H1 (cell line): ENCODE data around the gene SRRM5. TPM values are rescaled to one million over a fixed set of nuclear protein-coding genes. Genes with fewer than 3 reads are reported as not detected.

Source experiments
- CEBPB ChIP-seq: IDR thresholded peaks from 2 replicates; pipeline ENCODE4 v1.6.1; 2012; ENCODE audit warnings: low read depth, low read length
- polyA plus RNA-seq, 7 experiments: library from polyadenylated mRNA; depleted of rRNA in 3 of 7; stranded (reverse) in 5 of 7; unstranded in 2 of 7; fragments of >200 nt in 5 of 7; fragments of 200-250 nt in 2 of 7; gene quantifications; 1 replicate in 5 of 7; 2 replicates in 1 of 7; 4 replicates in 1 of 7; pipeline versions ENCODE4 v1.2.1 to v1.2.3, GENCODE V29; 2011 to 2013; ENCODE audit warnings: missing spikeins in 2 of 7, mixed read lengths in 2 of 7
- total RNA-seq: library from RNA; stranded (reverse); fragmentation: NEBNext Ultra II Directional; extraction: Animal tissue kit (Norgen Biotek cat#: 25700); gene quantifications from 2 replicates; pipeline ENCODE4 v1.2.1, GENCODE V29; 2021
- TF ChIP-seq, protein P1 (sequence below): fragments of 300-600 bp; sonication (generic); IDR thresholded peaks from 2 replicates; pipeline ENCODE4 v1.7.1; 2012; ENCODE audit warnings: low read length, moderate library complexity, mild to moderate bottlenecking, inconsistent platforms; ENCODE audit not compliant: insufficient replicate concordance

The SRRM5 gene
- total and polyA plus RNA-seq, 2 of the 8 experiments (the other 6 are each of a cell fraction or from before 2014, with no cell fraction given) = 0.06 to 0.11 TPM

GRCh38 chr19:43575955-43576878, 35.7 kb upstream of the SRRM5 start (continued):
- TF ChIP-seq, protein P1, sequence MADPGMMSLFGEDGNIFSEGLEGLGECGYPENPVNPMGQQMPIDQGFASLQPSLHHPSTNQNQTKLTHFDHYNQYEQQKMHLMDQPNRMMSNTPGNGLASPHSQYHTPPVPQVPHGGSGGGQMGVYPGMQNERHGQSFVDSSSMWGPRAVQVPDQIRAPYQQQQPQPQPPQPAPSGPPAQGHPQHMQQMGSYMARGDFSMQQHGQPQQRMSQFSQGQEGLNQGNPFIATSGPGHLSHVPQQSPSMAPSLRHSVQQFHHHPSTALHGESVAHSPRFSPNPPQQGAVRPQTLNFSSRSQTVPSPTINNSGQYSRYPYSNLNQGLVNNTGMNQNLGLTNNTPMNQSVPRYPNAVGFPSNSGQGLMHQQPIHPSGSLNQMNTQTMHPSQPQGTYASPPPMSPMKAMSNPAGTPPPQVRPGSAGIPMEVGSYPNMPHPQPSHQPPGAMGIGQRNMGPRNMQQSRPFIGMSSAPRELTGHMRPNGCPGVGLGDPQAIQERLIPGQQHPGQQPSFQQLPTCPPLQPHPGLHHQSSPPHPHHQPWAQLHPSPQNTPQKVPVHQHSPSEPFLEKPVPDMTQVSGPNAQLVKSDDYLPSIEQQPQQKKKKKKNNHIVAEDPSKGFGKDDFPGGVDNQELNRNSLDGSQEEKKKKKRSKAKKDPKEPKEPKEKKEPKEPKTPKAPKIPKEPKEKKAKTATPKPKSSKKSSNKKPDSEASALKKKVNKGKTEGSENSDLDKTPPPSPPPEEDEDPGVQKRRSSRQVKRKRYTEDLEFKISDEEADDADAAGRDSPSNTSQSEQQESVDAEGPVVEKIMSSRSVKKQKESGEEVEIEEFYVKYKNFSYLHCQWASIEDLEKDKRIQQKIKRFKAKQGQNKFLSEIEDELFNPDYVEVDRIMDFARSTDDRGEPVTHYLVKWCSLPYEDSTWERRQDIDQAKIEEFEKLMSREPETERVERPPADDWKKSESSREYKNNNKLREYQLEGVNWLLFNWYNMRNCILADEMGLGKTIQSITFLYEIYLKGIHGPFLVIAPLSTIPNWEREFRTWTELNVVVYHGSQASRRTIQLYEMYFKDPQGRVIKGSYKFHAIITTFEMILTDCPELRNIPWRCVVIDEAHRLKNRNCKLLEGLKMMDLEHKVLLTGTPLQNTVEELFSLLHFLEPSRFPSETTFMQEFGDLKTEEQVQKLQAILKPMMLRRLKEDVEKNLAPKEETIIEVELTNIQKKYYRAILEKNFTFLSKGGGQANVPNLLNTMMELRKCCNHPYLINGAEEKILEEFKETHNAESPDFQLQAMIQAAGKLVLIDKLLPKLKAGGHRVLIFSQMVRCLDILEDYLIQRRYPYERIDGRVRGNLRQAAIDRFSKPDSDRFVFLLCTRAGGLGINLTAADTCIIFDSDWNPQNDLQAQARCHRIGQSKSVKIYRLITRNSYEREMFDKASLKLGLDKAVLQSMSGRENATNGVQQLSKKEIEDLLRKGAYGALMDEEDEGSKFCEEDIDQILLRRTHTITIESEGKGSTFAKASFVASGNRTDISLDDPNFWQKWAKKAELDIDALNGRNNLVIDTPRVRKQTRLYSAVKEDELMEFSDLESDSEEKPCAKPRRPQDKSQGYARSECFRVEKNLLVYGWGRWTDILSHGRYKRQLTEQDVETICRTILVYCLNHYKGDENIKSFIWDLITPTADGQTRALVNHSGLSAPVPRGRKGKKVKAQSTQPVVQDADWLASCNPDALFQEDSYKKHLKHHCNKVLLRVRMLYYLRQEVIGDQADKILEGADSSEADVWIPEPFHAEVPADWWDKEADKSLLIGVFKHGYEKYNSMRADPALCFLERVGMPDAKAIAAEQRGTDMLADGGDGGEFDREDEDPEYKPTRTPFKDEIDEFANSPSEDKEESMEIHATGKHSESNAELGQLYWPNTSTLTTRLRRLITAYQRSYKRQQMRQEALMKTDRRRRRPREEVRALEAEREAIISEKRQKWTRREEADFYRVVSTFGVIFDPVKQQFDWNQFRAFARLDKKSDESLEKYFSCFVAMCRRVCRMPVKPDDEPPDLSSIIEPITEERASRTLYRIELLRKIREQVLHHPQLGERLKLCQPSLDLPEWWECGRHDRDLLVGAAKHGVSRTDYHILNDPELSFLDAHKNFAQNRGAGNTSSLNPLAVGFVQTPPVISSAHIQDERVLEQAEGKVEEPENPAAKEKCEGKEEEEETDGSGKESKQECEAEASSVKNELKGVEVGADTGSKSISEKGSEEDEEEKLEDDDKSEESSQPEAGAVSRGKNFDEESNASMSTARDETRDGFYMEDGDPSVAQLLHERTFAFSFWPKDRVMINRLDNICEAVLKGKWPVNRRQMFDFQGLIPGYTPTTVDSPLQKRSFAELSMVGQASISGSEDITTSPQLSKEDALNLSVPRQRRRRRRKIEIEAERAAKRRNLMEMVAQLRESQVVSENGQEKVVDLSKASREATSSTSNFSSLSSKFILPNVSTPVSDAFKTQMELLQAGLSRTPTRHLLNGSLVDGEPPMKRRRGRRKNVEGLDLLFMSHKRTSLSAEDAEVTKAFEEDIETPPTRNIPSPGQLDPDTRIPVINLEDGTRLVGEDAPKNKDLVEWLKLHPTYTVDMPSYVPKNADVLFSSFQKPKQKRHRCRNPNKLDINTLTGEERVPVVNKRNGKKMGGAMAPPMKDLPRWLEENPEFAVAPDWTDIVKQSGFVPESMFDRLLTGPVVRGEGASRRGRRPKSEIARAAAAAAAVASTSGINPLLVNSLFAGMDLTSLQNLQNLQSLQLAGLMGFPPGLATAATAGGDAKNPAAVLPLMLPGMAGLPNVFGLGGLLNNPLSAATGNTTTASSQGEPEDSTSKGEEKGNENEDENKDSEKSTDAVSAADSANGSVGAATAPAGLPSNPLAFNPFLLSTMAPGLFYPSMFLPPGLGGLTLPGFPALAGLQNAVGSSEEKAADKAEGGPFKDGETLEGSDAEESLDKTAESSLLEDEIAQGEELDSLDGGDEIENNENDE = no peak
- no peak for TF ChIP-seq CEBPB
